GM21786 (cell line): Measurements from ENCODE around the gene GATA2.

Experiments used
- ATAC-seq: cut with Tn5 transposase; IDR thresholded peaks from one replicate; pipeline ENCODE4 v1.9.1; 2021; ENCODE audit not compliant: unreplicated experiment

The GATA2 gene

GRCh38 chr3:128458746-128459460 is 34.1 kb downstream of the GATA2 start:
- no peak for ATAC-seq

- no peak for ATAC-seq
Observed at GRCh38 chr3:128457937-128458336, 35.1 kb downstream of the GATA2 start.

- ATAC-seq: no peak
Observed at GRCh38 chr3:128456776-128457715, 36.0 kb downstream of the GATA2 start.

- ATAC-seq: no peak
Observed at GRCh38 chr3:128455786-128456748, 36.9 kb downstream of the GATA2 start.

- ATAC-seq: no peak
Observed at GRCh38 chr3:128455116-128455515, 37.9 kb downstream of the GATA2 start.

GRCh38 chr3:128454310-128454618 is 38.7 kb downstream of the GATA2 start:
- no peak for ATAC-seq

GRCh38 chr3:128453501-128454309 is 39.3 kb downstream of the GATA2 start:
- no peak for ATAC-seq

- ATAC-seq: no peak
Observed at GRCh38 chr3:128452678-128453275, 40.2 kb downstream of the GATA2 start.

- ATAC-seq: no peak
Observed at GRCh38 chr3:128452120-128452519, 40.9 kb downstream of the GATA2 start.

GRCh38 chr3:128449111-128449638 is 43.8 kb downstream of the GATA2 start:
- no peak for ATAC-seq

GRCh38 chr3:128448491-128448890 is 44.5 kb downstream of the GATA2 start:
- ATAC-seq: no peak

- no peak for ATAC-seq
Observed at GRCh38 chr3:128447561-128448013, 45.4 kb downstream of the GATA2 start.

GRCh38 chr3:128446821-128447220 is 46.2 kb downstream of the GATA2 start:
- no peak for ATAC-seq

GRCh38 chr3:128445357-128445756 is 47.6 kb downstream of the GATA2 start:
- no peak for ATAC-seq

- ATAC-seq: no peak
Observed at GRCh38 chr3:128443771-128444170, 49.2 kb downstream of the GATA2 start.

GRCh38 chr3:128442949-128443348 is 50.1 kb downstream of the GATA2 start:
- no peak for ATAC-seq

- ATAC-seq: no peak
Observed at GRCh38 chr3:128442070-128442469, 50.9 kb downstream of the GATA2 start.

- no peak for ATAC-seq
Observed at GRCh38 chr3:128439226-128439625, 53.8 kb downstream of the GATA2 start.

GRCh38 chr3:128438488-128439072 is 54.4 kb downstream of the GATA2 start:
- no peak for ATAC-seq
